ENCODE data around the gene RNF222.
A peak's percentile ranks its signal among the peaks of the same experiment; 100 is the strongest.

The RNF222 gene

GRCh38 chr17:8397636-8398035 is at the start of gene RNF222:
RNF222 (minus strand) TSS chr17:8397827; CDS start chr17:8393461, 4,366 bp downstream.
- DNase-seq (ENCODE audit: low read depth), result no peak

DNA sequence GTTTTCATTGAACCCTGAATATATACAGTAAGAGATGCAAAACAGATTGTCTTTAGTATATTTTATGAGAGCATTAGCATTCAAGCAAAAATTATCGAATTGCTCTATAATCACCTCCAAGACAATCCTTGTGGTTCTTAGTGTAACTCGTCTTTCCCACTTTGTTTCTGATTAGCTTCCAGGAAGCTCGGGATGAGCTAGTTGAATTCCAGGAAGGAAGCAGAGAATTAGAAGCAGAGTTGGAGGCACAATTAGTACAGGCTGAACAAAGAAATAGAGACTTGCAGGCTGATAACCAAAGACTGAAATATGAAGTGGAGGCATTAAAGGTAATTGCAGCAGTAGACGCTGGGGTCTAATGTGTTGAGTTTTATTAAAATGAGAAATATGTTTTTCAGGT is 47.9 kb upstream of the RNF222 start:
- DNase-seq (ENCODE audit: low read depth), result no peak

DNA sequence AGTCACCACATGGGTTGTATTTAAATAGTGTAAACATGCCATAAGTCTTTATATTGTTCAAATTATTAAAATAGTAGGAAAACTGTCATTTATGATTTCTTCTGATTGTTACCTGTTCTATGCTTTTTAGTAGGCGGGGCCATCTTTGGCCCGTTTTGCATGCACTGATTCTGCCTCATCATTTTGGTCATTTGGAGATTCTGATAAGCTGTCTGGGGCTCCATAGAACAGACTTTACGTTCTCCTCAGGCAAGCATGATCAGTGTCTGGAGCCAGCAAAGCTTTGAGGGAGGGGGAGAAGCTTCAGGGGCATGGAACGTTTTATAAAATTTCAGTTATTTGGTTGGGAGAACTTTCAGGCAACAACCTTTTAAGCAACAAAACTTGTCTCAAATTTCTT is 46.9 kb upstream of the RNF222 start:
- no peak for DNase-seq (ENCODE audit: low read depth)

- DNase-seq (ENCODE audit: low read depth), result no peak
These were observed 46.1 kb upstream of the RNF222 start for GRCh38 chr17:8443756-8444155.

- DNase-seq (ENCODE audit: low read depth), result no peak
These were observed 44.7 kb upstream of the RNF222 start for GRCh38 chr17:8442310-8442709.

- DNase-seq (ENCODE audit: low read depth), result no peak
These were observed 44.1 kb upstream of the RNF222 start for GRCh38 chr17:8441690-8442089.

- no peak for DNase-seq (ENCODE audit: low read depth)
These were observed 42.1 kb upstream of the RNF222 start for GRCh38 chr17:8439681-8440080.

DNA sequence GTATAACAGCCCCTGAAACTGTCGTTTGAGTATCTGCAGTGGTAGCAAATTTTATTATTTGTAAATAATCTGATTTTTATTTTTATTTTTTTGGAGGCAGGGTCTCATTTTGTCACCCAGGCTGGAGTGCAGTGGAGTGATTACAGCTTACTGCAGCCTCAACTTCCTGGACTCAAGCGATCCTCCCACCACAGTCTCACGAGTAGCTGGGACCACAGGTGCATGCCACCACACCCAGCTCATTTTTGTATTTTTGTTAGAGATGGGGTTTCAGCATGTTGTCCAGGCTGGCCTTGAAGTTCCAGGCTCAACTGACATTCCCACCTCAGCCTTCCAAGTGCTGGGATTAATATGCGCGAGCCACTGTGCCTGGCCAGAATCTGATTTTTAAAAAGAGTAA is 40.8 kb upstream of the RNF222 start:
- DNase-seq (ENCODE audit: low read depth), result no peak

DNA sequence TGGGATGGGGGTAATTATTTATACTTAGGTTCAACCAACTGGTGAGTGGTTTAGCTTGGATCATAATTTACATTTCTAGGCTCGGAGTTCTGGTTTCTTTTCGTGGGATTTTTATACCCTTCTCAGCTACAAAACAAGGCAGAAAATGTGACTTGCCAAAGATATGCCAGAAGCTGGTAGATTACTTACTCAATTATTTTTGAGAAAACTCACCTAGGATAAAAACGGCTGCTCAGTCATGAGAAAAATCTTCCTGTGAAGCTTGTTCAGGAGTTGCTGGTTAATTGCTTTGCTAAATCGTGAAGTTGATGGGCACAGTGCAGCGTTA is 39.2 kb upstream of the RNF222 start:
- no peak for DNase-seq (ENCODE audit: low read depth)

GRCh38 chr17:8436169-8436843 is 38.7 kb upstream of the RNF222 start:
- peak; percentile 47 for DNase-seq (ENCODE audit: low read depth)

GRCh38 chr17:8435245-8436168 is 37.9 kb upstream of the RNF222 start, which contains the start of gene NDEL1:
NDEL1 (plus strand) TSS chr17:8435884; CDS start chr17:8444272, 8,388 bp downstream.
- DNase-seq (ENCODE audit: low read depth), result peak; percentile 99

DNA sequence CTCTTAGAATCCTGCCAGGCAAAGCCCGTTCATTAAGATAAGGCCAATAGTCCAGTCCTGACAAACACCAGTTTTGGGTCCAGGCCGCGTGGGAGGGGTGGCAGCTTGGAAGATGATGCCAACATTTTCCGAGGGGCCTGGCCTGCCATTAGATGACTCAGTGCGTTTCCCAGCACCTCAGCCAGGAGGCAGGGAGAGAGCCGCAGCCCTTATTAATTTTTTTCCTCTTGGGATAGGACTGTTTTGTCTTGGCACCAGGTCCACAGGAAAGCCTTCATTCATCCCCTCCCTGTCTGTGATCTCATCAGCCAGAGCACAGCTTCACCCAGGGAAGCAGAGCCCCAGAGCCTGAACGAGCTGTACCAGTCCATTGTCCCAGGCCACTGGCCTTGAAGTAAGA is 33.3 kb upstream of the RNF222 start:
- DNase-seq (ENCODE audit: low read depth), result no peak

DNA sequence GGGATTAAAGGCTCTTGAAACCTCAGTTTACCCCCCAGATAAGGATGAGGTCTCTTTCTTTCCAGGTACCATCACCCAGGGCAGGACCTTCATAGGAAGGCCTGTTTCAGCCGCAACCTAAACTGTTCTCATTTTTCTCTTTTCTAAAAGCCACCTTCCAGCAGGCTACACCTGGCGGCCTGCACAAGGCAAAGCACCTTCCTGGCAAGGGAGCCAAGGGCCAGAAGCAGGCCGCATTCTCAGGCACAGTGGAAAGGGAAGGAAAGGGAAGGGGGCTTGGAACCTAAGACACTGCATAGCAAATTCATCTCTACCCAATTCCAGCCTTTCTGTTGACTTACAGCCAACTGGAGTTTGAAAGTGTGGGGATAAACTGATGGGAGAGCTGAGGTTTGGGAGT is 29.2 kb upstream of the RNF222 start:
- DNase-seq (ENCODE audit: low read depth), result no peak

DNA sequence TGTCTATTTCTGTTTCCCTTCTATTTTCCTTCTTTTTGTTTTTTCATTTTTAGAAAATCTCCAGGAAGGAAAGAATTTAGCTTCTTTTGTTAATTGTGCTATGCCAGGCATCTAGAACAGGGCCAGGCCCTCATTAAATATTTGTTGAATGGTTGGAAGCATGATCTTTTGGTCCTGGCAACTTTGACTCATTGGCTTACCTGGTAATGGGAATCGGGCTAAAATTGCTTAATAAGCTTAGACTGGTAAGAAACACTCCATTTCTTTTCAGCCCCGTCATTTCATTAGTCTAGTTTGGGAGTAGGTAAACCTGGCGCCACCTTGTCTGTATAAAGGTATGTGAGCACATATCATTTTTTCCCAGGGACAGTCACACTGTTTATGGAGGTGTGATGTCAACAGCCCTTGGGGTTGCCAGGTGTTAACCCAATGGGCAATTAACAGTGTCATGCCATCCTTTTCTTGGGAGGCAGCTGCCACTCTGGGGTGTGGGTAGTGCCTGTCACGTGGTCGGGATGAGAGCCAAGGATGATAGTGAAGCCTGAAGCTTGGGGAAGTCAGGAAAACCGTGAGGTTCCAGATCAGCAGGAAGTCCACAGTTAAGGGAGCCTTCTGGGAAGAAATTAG is 28.6 kb upstream of the RNF222 start:
- DNase-seq (ENCODE audit: low read depth), result no peak

DNA sequence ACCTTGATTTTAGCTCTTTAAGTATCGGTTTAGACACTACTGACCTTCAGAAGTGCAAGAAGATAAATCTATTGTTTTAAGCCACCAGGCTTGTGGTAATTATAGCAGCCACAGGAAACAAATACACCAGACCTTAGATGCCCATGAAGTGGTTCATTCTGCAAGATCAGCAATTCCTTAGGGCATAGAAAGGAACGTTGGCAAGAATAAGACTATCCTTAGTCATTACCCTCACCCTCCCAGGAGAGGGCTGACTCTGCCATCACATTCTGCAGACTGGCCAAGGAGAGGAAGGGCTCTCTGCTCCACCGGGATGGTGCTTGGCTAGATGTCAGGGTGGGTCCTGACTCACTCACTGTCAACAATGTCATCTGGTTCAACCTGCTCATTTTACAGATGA is 23.9 kb upstream of the RNF222 start:
- no peak for DNase-seq (ENCODE audit: low read depth)

DNA sequence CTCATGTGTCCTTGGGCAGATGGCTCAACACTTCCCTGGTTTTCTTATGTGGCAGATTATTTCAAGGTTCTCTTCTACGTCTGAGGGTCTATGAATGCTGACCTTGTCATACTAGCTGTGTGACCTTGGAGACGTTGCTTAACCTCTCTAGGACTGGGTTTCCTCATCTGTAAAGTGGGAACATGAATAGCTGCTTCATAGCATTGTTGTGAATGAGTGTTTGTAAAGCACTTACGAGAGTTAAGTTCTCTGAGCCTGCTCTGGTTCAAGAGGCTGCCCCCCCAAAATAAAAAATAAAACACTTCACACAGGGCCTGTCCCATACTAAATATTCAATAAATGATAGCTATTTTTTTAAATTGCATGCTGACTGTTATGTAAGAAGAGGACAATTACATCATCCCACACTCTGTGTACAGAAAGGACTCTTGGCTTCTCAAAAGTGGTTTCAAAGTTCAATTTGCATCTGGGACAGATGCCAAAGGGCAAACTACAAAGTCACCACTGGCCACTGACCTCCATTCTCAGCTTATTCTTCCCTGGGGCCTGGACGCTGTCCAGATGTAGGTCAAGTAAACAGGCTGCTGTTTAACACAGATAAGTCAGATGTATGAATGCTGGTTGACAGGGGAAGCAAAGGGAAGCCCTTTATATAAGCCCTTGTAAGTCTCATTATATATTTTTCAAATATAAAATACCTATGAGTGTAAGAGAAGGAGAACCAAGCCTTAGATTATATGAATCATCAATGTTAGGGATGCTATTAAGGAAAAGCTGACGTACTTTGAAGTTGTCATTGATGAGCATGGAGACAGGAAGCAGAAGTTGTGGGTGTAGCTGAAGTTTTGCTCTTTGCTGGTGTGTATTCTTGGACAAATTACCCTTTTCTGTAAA is 22.7 kb upstream of the RNF222 start:
- no peak for DNase-seq (ENCODE audit: low read depth)

DNA sequence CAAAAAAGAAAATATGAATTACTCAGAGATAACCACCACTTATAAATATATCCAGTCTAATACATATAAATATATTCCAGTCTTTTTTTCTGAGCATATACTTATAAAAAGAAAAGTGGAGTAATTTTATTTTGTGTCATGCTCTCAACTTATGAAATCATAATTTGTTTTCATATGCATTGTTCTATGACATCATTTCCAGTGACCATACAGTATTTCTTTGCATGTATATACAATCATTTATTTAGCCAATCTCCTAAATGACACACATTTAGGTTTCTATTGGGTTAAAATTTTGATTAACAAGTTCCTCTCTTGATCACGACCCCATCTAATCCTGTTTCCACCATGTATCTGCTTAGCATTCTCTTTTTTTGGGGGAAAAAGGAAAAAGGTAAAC is 21.7 kb upstream of the RNF222 start:
- no peak for DNase-seq (ENCODE audit: low read depth)

DNA sequence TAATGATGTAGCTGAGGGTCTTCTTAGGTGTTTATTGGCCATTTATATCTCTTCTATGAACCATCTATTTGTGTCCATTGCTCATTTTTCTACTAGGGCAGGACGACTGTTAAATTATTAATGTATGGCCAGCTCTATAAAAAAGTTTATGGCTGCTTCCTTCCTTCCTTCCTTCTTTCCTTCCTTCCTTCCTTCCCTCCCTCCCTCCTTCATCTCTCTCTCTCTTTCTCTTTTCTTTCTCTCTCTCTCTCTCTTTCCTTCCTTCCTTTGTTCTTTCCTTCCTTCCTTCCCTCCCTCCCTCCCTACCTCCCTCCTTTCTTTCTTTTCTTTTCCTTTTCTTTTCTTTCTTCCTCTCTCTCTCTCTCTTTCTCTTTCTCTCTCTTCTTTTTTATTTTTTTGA is 20.8 kb upstream of the RNF222 start:
- no peak for DNase-seq (ENCODE audit: low read depth)

GRCh38 chr17:8417806-8418205 is 20.2 kb upstream of the RNF222 start:
- no peak for DNase-seq (ENCODE audit: low read depth)

DNA sequence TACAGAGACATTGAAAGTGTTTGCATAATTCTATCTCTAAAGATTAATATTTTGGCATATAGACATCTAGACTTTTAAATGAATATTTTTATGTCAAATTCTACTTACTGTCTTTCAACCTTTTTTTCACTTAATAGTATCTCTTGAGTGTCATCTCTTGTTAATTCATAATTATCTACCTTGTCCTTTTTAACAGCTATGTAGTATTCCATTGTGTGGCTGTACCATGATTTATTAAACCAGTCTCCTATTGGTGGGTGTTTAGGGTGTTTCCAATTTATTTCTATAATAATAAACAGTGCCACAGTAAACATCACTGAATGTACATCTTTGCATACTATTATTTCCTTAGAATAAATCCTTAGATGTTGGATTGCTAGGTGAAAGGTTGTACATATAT is 16.3 kb upstream of the RNF222 start:
- DNase-seq (ENCODE audit: low read depth), result no peak

- no peak for DNase-seq (ENCODE audit: low read depth)
These were observed 15.7 kb upstream of the RNF222 start for GRCh38 chr17:8413328-8413727.

- no peak for DNase-seq (ENCODE audit: low read depth)
These were observed 14.5 kb upstream of the RNF222 start for GRCh38 chr17:8412089-8412488.

Measured in activated T-helper 1 cell treated with Interleukin-2 at 50 U/mL for 16 hours (primary cell).